CD4-positive, alpha-beta T cell treated with Interleukin-10 for 1 hour (primary cell): ENCODE results near the gene CD4.

Experiments used
- DNase-seq: peaks from one replicate; pipeline ENCODE4 v3.0.0-alpha.2; 2020

The CD4 gene

GRCh38 chr12:6817098-6817497 is 27.8 kb downstream of the CD4 start:
- DNase-seq, result no peak

DNA sequence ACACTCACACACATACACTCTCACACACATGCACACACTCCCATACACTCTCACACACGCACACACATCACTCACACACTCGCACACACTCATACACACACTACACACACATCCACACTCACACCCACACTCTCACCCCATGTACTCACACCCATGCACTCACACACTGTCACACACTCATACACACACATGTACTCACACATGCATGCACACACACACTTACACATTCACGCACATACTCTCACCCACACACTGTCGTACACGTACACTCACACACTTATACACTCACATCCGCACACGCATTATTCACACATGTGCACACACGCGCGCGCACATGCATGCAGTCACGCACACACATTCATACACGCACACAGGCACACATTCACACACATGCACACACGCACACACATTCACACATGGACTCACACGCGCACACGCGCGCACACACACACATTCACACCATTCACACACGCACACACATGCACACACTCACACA is 28.4 kb downstream of the CD4 start:
- DNase-seq, result no peak

DNA sequence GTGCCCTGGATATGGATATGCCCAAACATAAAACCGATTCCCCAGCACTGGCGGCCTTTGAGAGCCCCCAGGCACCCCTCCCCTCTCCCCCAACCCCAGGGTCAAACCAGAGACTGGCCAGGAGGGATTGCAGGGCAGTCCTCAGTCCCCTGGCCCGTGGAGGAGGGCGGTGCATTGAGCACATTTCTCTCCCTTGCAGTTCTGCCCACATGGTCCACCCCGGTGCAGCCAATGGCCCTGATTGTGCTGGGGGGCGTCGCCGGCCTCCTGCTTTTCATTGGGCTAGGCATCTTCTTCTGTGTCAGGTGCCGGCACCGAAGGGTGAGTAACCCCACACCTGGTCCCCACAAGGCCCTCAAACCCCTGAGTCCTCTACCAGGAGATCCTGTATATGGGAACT is 28.9 kb downstream of the CD4 start:
- DNase-seq, result no peak

DNA sequence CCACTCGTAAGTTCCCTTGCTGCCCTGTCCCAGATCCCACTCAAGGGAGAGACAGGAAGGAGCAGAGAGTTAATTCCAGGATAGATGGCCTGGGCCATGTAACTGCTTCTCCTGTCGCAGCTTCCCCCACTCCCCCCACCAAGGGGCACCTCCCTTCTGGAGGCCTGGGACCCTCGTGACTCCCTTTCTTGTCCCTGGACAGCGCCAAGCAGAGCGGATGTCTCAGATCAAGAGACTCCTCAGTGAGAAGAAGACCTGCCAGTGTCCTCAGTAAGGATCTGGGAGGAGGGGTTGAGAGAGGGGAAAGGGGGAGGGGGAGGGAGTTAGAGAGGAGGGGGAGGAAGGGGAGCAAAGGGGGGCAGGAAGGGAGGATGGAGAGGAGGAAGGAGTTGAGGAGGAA is 29.3 kb downstream of the CD4 start:
- DNase-seq, result no peak

- no peak for DNase-seq
These were observed 30.0 kb downstream of the CD4 start for GRCh38 chr12:6819106-6820030.

DNA sequence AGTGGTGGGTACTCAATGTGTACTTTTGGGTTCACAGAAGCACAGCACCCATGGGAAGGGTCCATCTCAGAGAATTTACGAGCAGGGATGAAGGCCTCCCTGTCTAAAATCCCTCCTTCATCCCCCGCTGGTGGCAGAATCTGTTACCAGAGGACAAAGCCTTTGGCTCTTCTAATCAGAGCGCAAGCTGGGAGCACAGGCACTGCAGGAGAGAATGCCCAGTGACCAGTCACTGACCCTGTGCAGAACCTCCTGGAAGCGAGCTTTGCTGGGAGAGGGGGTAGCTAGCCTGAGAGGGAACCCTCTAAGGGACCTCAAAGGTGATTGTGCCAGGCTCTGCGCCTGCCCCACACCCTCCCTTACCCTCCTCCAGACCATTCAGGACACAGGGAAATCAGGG is 30.8 kb downstream of the CD4 start:
- DNase-seq, result no peak

DNA sequence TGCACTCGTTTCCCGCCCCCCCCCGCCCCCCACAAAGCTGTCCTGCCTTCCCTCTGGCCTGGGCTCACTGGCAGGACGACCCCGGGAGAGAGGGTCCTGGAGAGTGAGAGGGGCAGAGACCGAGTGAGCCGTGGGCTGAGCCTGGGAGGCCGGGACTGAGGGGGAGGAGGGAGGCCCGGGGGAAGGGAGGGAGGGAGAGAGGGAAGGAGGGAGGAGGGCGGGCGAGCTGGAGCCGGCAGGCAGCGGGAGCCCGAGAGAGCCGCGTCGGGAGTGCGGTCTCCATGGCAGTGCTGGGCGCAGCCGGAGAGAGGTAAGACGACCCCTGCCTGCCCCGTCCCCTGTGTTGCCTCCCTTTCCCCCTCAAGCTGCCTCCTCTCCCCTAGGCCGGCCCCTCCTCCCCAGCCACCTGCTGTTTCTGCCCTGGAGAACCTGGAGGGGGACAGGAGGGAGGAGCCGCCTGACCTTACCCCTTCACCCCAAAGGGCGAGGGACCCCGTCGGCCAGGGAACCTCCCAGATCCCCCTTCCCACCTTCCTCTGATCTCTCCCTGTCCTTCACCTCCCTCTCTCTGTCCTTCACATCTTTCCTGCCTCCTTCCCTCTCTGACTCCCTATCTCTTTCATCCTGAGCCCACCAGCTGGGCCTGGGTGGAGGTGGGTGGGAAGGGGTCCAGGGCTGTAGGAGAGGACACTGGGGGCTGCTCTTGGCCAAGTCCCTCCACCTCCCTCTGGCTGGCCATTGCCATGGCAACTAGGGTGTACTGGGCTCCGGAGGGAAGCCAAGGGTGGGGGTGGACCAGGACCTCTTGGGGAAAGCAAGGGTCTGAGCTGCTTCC is 32.5 kb downstream of the CD4 start, which contains the start of gene GPR162:
TSS of gene GPR162 (plus strand) at position 231 of the 835 bp plus-strand sequence. CDS start 2,078 bp downstream, outside the sequence.
- DNase-seq, result no peak

GRCh38 chr12:6822426-6823135 is 33.3 kb downstream of the CD4 start:
- DNase-seq, result no peak

DNA sequence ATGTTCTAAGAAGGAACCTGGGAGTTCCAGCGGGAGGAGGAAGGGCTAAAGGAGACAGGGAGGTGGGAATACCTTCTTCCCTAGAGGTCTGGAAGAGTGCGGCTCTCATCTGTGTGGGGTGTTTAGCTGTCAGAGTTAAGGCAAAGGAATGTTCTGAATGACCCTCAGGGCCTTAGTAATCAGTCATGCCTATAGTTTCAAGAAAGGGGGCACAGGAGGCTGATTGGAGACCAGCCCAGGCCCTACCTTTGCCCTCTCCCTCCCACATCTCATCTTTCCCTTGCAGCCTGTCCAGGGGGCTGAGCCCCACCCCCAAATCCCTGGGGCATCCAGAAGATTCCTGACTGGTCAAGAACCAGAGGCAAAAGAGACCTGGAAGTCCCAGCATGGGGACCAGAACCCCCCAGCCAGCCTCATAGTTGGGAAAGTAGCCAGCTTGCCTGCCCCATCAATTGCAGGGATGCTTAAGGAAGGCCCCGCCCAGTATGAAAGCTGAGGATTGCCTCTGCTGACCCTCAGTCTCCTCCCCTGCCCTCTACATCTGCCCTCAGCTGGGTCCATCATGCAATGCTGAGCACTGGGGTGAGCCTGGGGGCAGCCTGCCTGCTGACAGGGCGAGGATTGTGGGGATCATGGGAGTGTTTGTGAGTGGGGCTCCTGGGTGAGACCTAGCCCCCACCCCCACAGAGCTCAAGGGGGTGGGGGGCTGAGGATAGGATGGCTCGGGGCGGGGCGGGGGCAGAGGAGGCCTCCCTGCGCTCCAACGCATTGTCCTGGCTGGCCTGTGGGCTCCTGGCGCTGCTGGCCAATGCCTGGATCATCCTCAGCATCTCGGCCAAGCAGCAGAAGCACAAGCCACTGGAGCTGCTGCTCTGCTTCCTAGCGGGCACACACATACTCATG is 34.1 kb downstream of the CD4 start:
- no peak for DNase-seq

GRCh38 chr12:6824085-6824775 is 34.9 kb downstream of the CD4 start:
- DNase-seq, result no peak

- no peak for DNase-seq
These were observed 35.6 kb downstream of the CD4 start for GRCh38 chr12:6824901-6825381.

DNA sequence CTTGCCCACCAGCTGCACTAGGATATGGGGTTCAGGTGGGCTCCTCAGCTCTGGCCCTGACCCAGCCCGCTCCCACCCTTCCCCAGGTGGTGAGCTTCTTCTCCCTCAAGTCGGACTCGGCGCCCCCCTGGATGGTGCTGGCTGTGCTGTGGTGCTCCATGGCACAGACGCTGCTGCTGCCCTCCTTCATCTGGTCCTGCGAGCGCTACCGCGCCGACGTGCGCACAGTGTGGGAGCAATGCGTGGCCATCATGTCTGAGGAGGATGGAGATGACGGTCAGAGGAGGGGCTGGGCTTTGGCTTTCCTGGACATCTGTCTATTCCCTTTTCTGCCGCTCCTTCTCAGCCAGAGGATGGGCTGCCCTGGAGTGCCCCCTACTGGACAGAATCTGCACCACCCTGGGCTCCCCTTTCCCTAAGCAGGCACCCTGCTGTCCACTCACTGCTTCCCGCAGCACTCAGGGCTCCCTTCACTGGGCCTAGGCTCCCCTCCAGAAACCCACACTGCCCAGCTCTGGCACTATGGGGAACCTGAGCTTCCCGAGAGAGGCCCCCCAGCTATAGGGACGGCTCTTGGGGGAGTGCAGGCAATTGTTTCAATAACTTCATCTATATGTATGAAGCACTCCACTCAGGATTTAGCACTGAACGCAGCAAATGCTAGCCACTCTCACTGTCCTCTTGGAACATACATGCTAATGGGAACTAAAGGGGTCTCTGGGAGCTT is 36.2 kb downstream of the CD4 start:
- peak; percentile 80 for DNase-seq

DNA sequence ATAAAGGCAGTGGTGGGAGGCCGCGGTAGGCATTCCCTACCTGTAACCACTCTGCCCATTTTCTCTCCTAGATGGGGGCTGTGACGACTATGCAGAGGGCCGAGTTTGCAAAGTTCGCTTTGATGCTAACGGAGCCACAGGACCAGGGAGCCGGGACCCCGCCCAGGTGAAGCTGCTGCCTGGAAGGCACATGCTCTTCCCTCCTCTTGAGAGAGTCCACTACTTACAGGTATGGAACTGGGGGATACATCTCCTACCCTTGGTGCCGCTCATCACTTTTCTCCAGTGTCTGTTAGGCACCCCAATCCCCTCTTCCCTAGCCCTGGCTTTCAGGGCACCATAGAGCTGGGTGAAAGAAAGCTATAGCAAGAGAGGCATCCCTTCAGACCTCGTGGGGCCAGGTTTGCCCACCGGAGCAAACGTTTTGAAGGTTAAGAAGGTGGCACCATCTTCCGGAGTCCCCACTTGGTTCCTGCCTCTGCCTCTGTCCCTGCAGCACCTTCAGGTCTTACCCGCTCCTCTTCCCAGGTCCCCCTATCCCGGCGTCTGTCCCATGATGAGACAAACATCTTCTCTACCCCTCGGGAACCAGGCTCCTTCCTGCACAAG is 36.9 kb downstream of the CD4 start:
- no peak for DNase-seq

DNA sequence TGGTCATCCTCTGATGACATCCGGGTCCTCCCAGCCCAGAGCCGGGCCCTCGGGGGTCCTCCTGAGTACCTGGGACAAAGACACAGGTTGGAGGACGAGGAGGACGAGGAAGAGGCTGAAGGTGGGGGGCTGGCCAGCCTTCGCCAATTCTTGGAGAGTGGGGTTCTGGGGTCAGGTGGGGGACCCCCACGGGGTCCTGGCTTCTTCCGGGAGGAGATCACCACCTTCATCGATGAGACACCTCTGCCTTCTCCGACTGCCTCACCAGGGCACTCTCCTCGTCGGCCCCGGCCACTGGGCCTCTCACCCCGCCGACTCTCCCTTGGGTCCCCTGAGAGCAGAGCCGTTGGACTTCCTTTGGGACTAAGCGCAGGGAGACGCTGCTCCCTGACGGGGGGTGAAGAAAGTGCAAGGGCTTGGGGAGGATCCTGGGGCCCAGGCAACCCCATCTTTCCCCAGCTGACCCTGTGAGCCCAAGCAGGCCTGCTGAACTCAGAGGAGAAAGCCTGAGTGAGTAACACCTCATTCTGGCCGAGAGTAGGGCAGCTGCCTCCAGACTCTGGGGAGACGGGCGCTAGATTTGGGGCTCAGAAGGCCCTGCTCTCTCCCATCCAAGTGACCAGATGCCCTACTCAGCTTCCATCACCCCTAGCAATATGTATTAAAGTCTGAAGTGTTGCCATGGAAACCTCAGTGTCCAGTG is 37.6 kb downstream of the CD4 start:
- DNase-seq, result no peak

- DNase-seq, result peak; percentile 45
These were observed 38.1 kb downstream of the CD4 start for GRCh38 chr12:6827437-6827911.

DNA sequence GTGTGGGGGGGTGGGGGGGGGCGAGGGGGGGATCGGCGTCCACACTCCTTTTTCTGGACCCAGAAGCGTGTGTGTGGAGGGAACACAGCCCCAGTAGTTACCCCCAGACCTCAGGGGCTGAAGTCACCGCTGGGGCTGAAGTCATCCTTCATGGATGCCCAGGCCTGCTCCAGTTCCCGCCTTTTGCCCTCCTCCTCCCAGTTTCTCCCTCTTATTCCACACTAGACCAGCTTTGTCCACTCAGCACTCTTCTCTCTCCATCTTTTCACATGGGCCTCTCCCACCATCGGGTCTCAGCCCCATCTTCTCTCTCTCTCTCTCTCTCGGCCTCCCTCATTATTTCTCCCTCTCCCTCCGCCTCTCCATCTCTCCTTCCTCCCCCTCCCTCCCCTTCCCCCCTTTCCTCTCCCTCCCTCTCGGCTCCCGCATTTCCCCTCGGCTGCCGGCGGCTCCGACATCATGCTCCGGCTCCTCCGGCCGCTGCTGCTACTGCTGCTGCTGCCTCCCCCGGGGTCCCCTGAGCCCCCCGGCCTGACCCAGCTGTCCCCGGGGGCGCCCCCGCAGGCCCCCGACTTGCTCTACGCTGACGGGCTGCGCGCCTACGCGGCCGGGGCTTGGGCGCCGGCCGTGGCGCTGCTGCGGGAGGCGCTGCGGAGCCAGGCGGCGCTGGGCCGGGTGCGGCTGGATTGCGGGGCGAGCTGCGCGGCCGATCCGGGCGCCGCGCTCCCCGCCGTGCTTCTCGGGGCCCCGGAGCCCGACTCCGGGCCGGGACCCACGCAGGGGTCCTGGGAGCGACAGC is 38.9 kb downstream of the CD4 start, which contains the start of gene P3H3:
TSS of gene P3H3 (plus strand) at position 426 of the 799 bp plus-strand sequence. CDS start at position 460, 34 bp downstream.
- DNase-seq, result peak; percentile 17

GRCh38 chr12:6828781-6829535 is 39.6 kb downstream of the CD4 start:
- DNase-seq, result peak; percentile 32
